ENCODE measurements around the gene FZD10. TPM values are rescaled to one million over a fixed set of nuclear protein-coding genes. Genes with fewer than 3 reads are reported as not detected.

FZD10 gene
- total RNA-seq, 2 experiments from 2014 or later = not detected

DNA sequence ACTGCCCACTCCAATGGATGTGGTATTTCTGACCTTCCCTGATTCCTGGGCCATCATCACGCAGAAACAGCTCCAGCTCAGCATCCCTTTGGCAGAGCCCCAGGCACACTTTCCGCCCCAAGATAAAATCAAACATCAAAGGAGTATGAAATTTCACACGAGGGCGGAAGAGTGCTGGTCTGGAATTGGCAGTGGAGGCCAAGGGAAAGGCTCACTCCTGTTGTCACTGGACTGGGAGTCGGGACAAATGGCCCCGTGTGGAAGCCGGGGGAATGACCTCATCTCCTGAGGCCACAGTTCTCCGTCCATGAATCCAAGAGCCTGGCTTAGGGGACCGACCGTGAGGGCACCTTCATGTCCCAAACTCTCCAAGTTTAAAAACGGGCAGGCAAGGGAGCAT is 40.9 kb downstream of the FZD10 start:
- ChIA-PET POLR2A (no interaction called here), CTCF (no interaction called here)
- Mint-ChIP-seq H3K27me3 (no peaks in the 10 kb centered on the region), H3K36me3 (ENCODE audit: low read depth) (no peaks in the 10 kb centered on the region), H3K4me1 (no peaks in the 10 kb centered on the region), H3K9me3 (peaks cover 3% of the 10 kb centered on the region), H3K4me3 (no peak overlapping the region), H3K27ac (no peak overlapping the region)
- no peak for DNase-seq

- no peak for DNase-seq
- Mint-ChIP-seq H3K4me1 (no peaks in the 10 kb centered on the region), H3K36me3 (ENCODE audit: low read depth) (no peaks in the 10 kb centered on the region), H3K27me3 (no peaks in the 10 kb centered on the region), H3K27ac (no peak overlapping the region), H3K9me3 (peaks cover 3% of the 10 kb centered on the region), H3K4me3 (no peak overlapping the region)
- ChIA-PET POLR2A (no interaction called here), CTCF (interaction anchor here (0.7 kb wide), 1 partner anchor 10 kb away, joined by 4 read pairs; no protein-coding TSS in a partner anchor)
These were observed 42.3 kb downstream of the FZD10 start for GRCh38 chr12:130204541-130204953.

GRCh38 chr12:130205495-130205894 is 43.2 kb downstream of the FZD10 start:
- Mint-ChIP-seq H3K36me3 (ENCODE audit: low read depth) (no peaks in the 10 kb centered on the region), H3K4me1 (no peaks in the 10 kb centered on the region), H3K27ac (no peak overlapping the region), H3K4me3 (no peak overlapping the region), H3K27me3 (no peaks in the 10 kb centered on the region), H3K9me3 (peaks cover 3% of the 10 kb centered on the region)
- DNase-seq = no peak
- ChIA-PET POLR2A (no interaction called here), CTCF (no interaction called here)

- no peaks in the 10 kb centered on the region for H3K36me3 Mint-ChIP-seq (ENCODE audit: low read depth)
- POLR2A ChIA-PET = no interaction called here
- H3K9me3 Mint-ChIP-seq = peaks cover 17% of the 10 kb centered on the region
- CTCF ChIA-PET = interaction anchor here (1.4 kb wide), 1 partner anchor 49 kb away, joined by 4 read pairs; no protein-coding TSS in a partner anchor
- no peaks in the 10 kb centered on the region for H3K27me3 Mint-ChIP-seq
- DNase-seq = no peak
- H3K4me1 Mint-ChIP-seq = no peaks in the 10 kb centered on the region
- H3K4me3 Mint-ChIP-seq = no peak overlapping the region
- H3K27ac Mint-ChIP-seq = no peak overlapping the region
These were observed 50.2 kb downstream of the FZD10 start for GRCh38 chr12:130212384-130212989.

- Mint-ChIP-seq H3K27me3 (no peaks in the 10 kb centered on the region), H3K4me1 (no peaks in the 10 kb centered on the region), H3K9me3 (peaks cover 19% of the 10 kb centered on the region), H3K4me3 (no peak overlapping the region), H3K27ac (no peak overlapping the region), H3K36me3 (ENCODE audit: low read depth) (no peaks in the 10 kb centered on the region)
- DNase-seq = no peak
- POLR2A ChIA-PET = no interaction called here
- CTCF ChIA-PET = interaction anchor here (1.4 kb wide), 1 partner anchor 48 kb away, joined by 4 read pairs; no protein-coding TSS in a partner anchor
These were observed 51.0 kb downstream of the FZD10 start for GRCh38 chr12:130213249-130213648.

DNA sequence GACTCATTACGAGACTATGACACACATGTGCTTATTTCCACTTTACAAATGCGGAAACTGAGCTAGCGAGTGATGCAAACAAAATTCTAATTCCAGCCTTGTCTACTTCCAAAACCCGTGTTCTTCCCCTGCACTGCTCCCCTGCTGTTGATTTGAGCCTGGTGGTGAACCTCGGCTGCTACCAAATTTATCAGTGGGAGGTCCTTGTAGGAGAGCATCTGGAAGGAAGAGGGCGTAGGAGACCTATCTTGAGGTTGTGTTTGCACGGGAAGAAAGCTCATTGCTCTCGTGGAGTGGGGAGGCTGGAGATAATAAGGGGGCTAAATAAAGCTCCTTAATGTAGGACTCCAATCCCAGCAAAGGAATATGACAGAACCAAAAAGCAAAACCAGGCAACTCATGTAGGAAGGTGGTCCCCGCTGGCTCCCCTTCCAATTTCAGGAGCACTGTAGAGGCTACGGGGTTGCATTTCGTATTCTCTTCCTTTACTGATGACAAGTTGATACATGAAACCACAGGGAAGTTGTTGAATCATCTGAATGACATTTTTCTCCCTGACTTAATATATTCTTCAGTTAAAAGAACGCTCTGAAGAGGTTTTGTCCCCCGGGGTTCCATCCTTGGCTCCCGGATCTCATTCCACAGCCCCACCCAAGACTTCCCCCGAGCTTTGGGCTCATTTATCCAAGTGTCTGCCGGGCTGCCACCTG is 52.6 kb downstream of the FZD10 start:
- Mint-ChIP-seq H3K4me1 (no peaks in the 10 kb centered on the region), H3K27ac (no peak overlapping the region), H3K4me3 (no peak overlapping the region), H3K9me3 (peaks cover 26% of the 10 kb centered on the region), H3K27me3 (no peaks in the 10 kb centered on the region), H3K36me3 (ENCODE audit: low read depth) (no peaks in the 10 kb centered on the region)
- ChIA-PET CTCF (no interaction called here), POLR2A (no interaction called here)
- DNase-seq = no peak

Other genes with a start within 250 kb of the FZD10 start
- not detected for gene PIWIL1, start 175.4 kb downstream of the FZD10 start, total RNA-seq